SKM-1 (cell line): ENCODE results near the gene PPP3R1.

ENCODE experiments used
- DNase-seq: peaks from one replicate; lab custom pipeline; 2025; ENCODE audit not compliant: unreplicated experiment; lab: John Stamatoyannopoulos, UW

PPP3R1 gene, protein sequence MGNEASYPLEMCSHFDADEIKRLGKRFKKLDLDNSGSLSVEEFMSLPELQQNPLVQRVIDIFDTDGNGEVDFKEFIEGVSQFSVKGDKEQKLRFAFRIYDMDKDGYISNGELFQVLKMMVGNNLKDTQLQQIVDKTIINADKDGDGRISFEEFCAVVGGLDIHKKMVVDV

DNA sequence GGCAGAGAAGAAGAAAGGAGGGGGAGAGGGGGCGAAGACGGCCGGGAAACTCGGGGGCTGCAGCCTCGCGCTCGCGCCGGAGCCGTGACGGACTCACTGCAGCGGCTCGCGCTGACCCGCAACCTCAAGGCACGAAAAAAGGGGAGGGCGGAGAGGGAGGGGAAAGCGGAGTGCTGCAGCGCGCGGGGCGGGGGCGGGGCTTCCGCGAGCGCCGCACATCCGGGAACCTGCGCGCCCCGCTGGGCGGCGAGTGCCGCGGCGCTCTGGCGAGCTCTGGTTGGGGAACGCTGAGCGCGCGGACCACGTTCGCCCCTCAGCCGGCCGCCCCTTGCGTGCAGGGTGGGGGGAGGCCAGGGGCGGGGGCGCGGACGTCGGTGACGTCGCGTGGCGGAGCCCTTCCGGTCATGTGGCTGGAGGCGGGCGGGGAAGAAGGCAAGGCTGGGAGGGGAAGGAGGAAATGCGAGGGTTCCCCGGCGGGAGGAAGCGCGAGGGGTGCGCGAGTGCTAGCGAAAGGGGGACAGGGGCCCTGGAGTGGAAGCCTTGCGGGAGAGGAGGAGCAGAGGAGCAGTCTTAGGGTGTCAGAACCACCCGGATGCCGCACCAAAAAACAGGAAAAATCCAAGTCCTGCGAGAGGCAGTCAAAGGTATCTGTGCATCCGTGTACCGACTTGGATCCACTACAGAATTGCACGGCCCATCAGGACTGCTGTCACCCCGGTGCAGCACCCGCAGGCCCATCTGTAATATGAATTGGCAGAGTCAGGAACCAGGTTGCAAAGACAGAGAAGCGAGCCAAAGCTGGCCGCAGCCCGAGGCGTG lies at the start of gene PPP3R1:
TSS of gene PPP3R1 (minus strand) at position 133 of the 819 bp plus-strand sequence. CDS start 405 bp downstream, outside the sequence.
- DNase-seq, result peak; percentile 91

DNA sequence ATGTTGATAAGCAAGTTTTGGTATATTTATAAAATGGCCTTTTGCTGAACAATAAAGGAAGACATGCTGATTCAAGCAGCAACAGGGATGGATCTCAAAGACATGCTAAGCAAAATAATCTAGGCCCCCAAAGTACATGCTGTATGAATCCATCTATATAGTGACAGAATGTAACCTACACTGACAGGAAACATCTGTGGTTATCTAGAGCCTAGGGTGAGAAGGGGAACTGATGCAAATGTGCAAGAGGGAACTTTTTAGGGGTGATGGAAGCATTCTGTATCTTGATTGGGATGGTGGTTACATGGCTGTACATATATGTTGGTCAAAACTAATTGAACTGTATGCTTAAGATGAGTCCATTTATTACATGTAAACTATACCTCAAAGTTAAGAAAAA lies 43.2 kb upstream of the PPP3R1 start:
- no peak for DNase-seq

- DNase-seq, result no peak
These were observed 42.6 kb upstream of the PPP3R1 start for GRCh38 chr2:68294913-68295312.

DNA sequence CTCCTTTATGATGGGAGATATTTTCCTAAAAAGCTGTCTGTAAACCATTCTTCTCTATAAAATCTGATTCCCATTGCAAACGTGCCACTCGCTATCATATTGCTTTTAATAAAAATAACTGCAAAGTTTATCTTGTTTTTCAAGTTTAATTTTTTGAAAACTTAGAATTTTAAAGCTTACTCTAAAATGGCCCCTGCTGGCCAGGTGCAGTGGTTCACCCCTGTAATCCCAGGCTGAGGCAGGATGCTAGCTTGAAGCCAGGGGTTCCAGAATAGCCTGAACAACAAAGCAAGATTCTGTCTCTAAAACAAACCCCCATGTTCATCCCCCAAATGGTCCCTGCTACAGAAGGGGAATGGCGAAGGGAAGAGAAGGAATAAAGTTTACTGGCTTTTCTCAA lies 41.9 kb upstream of the PPP3R1 start:
- DNase-seq, result no peak

GRCh38 chr2:68293755-68294154 lies 41.4 kb upstream of the PPP3R1 start:
- no peak for DNase-seq

DNA sequence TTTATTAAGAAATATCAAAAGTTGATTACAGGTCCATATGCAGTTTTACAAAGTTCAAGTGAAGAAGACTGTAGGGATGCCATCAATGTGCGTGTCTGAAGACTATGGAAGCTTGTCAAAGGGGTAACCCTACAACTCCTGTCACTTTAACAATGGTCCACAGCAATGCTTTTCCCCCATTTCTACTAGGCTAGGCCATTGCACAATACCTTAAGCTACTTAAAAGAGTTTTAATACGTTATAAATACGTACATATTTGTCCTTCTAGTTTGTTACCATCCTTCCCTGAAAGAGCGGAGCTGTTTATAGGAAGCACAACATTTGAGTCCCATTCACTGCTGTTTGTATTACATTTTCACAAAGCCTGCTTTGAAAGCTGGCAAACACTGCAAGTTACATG lies 40.7 kb upstream of the PPP3R1 start:
- DNase-seq, result no peak

GRCh38 chr2:68292108-68292710 lies 39.9 kb upstream of the PPP3R1 start:
- peak; percentile 10 for DNase-seq

GRCh38 chr2:68291314-68291713 lies 39.0 kb upstream of the PPP3R1 start:
- DNase-seq, result no peak

- DNase-seq, result no peak
These were observed 38.6 kb upstream of the PPP3R1 start for GRCh38 chr2:68290901-68291300.

- DNase-seq, result peak; percentile 51
These were observed 35.5 kb upstream of the PPP3R1 start for GRCh38 chr2:68287580-68288441.

DNA sequence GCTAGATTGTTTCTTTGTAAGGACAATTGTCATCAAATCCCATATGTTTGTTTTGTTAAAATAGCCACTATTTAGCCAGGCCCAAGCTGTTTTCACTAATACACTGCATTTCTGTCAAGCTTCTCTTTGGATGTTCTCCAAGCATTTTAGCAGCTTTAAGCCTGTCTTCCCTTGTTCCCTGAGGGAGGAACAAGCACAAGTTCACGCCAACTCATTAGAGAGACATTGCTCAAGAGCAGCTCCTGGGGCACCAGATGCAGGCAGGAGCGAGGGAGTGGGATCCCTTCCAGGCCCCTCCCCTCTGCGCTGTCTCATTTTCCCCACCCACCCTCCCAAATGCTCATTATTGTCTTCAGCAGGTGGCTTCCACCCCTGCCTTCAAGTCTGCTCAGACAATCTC lies 32.6 kb upstream of the PPP3R1 start:
- no peak for DNase-seq

DNA sequence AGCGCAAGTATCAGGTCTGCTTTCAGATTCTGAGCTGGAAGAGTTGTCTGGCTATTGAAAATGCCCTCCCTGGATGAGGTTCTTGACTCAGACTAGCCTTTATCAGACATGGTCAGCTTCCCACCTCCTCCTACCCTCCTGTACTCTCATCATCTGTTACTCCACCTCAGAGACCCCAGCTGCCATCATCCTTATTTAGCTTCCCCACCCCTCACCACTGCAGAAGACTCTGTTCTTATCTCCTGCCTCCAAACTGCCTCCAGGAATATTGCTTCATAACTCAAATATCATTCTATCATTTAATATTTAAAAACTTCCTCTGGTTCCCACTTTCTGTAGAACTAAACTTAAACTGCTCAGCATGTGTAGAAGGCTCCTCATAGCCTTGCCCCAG lies 31.1 kb upstream of the PPP3R1 start:
- DNase-seq, result no peak

- no peak for DNase-seq
These were observed 30.6 kb upstream of the PPP3R1 start for GRCh38 chr2:68282811-68283418.

- DNase-seq, result no peak
These were observed 28.5 kb upstream of the PPP3R1 start for GRCh38 chr2:68280796-68281195.

DNA sequence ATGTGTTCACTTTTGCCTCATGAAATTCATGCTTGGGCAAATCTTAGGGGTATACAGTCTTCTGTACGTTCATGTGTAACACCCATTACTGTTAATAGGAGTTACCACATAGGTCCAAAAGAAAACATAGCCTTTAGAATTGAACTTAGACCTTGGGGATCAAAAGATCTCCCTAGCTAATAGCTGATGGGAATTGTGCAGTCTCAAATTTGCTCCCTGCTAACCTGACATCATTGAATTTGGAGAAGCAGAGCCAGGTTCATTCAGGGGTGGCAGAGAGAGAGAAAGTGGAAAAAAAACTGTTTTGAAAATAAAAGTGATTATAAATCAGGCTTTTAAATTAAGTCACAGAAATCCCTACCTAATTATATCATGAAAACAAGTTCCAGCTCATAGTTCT lies 28.0 kb upstream of the PPP3R1 start:
- no peak for DNase-seq

GRCh38 chr2:68279691-68280090 lies 27.4 kb upstream of the PPP3R1 start:
- DNase-seq, result no peak

GRCh38 chr2:68278169-68278568 lies 25.8 kb upstream of the PPP3R1 start:
- DNase-seq, result no peak

DNA sequence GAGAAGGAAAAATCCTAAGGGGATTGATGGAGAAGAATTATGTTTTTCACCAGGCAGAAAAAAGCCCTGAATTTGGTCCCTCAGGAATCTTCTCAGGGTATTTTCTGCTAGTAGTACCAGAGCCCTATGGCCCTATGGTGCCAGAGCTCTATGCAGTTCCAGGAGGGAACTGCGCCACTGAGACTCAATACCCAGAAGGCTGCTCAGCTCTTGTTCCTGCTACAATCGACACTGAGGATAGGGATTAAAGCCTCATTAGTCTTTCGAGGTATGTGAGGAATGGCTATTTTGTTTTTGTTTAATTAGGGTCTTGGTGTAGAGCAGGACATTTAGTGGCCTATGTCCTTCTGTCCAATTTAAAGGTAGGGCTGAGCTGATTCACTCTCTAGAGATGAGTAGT lies 21.7 kb upstream of the PPP3R1 start:
- no peak for DNase-seq

DNA sequence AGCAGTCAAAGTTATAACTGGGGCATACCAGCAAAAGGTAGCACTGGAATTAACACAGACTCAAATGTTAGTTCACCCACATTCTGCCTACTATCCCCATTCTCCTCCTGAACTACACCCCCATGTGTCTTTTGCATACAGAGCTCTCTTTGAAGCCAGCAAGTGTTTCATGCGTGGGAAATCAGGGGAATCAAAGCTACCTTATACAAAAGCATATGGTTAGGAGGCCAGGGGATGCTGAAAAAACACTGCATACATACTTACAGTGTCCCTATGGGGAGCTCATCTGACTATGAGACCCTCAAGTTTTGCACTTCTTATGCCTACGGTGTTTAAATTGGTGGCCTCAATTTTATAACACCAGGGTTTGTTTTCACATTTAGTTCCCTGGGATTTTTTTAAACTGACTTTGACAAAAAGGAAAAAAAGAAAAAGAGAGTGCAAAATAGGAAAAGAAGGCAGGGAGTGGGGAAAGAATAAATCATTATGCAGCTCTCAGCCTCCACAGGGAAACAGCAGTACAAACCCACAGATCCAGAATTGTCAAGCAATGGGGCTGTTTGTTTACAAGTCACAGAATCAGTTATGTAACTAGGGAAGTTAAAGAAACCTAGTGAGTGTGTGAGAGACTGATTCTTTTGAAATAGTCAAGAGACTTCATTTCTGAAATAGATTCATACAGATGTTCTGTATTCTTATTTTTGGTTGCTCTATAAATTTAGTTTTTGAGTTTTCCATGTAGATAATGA lies 20.1 kb upstream of the PPP3R1 start:
- DNase-seq, result no peak

DNA sequence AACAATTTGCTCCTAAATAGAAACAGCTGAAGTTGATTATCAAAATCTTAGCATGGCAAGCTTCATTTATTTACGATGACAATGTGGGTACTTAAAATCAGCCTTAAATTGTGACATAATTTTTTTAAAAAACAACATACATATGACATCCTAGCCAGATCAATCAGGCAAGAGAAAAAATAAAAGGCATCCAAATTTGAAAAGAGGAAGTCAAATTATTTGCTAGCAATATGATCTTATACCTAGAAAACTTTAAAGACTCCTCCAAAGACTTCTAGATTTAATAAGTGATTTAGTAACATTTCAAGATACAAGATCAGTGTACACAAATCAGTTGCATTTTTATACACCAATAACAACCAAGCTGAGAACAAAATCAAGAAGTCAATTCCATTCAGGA lies 14.3 kb upstream of the PPP3R1 start:
- no peak for DNase-seq
